ENCODE data around the gene FAM234B.

FAM234B gene

DNA sequence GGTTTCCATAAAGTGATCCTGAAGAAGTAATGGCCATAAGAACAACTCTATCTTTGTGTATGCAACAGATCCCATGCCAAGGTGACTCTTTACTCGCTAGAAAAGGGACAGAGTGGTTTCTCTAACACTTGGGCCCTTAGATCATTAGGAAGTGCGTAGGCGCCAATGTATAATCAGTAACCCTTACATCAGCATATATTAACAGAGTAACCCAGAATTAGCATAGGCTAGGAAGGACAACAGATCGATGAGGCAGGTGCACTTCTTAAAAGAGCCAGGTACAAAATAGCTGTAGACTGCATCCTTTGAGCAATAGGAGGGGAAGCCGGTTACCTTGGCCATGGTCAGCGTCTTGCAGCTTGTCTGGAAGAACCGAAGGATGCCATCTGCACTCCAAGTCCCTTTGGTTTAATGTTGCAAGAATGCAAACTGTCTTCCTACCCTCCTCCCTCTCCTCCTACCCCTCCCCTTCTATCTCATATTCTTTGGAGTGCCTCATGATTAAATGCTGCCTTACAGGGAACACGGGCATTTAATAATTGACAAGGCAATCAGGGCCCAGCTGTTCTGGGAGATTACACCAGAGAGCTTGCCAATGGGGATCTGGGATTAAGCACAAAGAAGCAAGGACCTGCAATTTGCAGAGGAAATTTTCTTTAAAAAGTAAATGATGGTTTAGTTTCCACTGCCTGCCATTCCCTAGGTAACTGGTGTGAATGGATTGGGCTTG lies 51.2 kb downstream of the FAM234B start:
- H3K4me1 Mint-ChIP-seq (ENCODE audit: low read depth) = peaks cover 83% of the 10 kb centered on the region
- H3K27me3 Mint-ChIP-seq = no peaks in the 10 kb centered on the region
- H3K27ac Mint-ChIP-seq = peak overlapping the region; percentile 90
- H3K36me3 Mint-ChIP-seq (ENCODE audit: low read depth) = no peaks in the 10 kb centered on the region
- H3K4me3 Mint-ChIP-seq = no peak overlapping the region
- intact Hi-C loops (cut with micrococcal nuclease) = loop anchor here (2.0 to 10.0 kb wide), 3 partner anchors 51 to 371 kb away; partner anchors contain the start of genes FAM234B and HEBP1
- H3K9me3 Mint-ChIP-seq = no peaks in the 10 kb centered on the region

DNA sequence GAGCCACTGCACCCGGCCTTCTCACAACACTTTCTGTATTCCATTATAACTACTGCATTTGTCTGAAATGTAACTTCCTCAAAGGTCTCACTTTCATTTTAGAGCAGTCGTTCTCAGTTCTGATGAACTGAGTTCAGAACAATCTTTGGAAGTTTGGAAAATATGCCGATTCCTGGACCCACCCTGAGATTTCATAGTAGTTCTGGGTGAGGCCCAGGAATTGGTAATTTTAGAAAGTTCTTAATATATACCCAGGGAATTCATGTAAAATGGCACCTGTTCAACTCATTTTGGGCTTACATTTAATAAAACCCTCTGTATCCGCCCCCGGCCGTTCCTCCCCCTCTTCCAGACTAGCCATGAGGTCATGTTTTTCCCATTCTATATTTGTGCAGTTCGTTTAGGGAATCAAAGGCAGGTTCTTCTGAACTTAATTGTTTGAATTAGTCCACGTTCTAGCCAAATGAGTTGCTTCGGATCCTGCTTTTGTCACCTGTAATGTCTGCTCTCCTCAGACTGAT lies 53.4 kb downstream of the FAM234B start:
- H3K4me1 Mint-ChIP-seq (ENCODE audit: low read depth) = peaks cover 85% of the 10 kb centered on the region
- H3K27me3 Mint-ChIP-seq = no peaks in the 10 kb centered on the region
- peak overlapping the region; percentile 94 for H3K27ac Mint-ChIP-seq
- H3K36me3 Mint-ChIP-seq (ENCODE audit: low read depth) = no peaks in the 10 kb centered on the region
- intact Hi-C loops (cut with micrococcal nuclease) = loop anchor here (1.0 to 10.0 kb wide), 3 partner anchors 53 to 373 kb away; partner anchors contain the start of gene FAM234B
- H3K9me3 Mint-ChIP-seq = no peaks in the 10 kb centered on the region
- H3K4me3 Mint-ChIP-seq = peak overlapping the region; percentile 69

DNA sequence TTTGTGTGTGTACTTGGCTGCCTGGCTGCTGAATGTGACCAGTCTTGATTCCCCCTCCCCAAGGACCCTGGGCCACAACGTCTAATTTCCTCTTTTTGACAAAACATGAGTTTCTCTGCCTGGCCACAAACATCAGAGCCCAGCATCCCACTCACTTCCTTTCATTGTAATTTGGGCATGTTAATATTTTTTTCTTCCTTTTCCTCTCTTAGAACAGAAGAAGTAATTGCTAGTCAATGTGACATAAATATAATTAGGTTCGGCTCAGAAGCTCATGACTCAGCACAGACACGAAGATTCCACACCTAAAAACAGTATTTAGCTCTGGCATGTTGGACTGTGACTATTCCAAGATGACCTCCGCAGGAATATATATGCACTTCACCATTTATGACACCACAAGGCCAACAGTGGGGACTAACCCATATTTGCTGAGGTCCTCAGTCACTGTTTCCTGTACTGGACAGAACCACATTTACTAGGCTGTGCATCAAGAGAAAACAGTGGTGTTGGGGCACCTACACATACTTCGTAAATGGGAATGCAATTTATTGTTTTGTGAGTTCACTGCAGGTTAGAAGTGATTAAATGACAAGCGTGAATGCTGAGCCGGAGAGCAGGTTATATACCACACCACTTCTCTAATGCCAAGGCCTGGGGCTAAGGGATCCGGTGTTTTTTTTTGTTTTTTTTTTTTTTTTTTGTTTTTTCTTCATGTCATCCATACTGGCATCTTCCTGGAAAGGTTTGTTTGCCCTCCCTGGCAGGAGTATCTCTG lies 55.1 kb downstream of the FAM234B start:
- intact Hi-C loops (cut with micrococcal nuclease) = loop anchor here (1.0 to 10.0 kb wide), 3 partner anchors 54 to 374 kb away; partner anchors contain the start of genes EMP1 and FAM234B
- Mint-ChIP-seq H3K27ac (peak overlapping the region; percentile 94), H3K4me3 (peak overlapping the region; percentile 13)

DNA sequence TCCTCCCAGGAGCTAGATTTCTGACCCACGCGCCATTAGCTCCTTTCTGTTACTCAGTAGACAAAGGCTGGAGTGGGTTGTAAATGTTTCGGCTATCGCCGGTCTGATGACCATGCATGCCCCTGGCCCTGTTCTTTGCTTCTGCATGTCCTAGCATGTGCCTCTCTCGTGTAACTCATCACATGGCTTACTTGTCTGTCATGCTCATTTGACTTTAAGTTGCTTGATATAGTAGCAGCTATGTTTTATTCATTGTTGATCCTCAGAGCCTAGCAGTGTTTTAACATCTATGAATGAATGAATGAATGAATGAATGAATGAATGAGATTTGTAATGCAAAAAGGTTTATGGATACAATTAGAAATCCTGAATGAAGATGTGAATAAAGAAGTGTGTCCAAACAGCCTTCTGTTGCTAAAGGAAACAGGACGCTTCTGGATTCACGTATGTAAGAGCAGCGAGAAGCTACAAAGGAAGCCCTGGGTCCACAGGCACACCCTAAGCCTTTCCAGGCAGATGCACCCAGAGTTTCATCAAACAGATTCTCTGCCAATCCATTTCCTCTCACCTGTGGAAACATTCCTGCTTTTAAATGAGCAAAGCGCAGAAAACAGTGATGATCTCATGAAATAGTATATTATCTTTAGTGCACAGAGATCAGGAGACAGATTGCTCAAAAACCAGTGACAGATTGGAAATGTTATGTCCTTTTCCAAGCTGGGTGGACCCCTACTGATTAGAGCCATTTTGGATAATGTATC lies 55.8 kb downstream of the FAM234B start:
- H3K4me3 Mint-ChIP-seq = no peak overlapping the region
- no peaks in the 10 kb centered on the region for H3K27me3 Mint-ChIP-seq
- peaks cover 83% of the 10 kb centered on the region for H3K4me1 Mint-ChIP-seq (ENCODE audit: low read depth)
- no peaks in the 10 kb centered on the region for H3K9me3 Mint-ChIP-seq
- no peaks in the 10 kb centered on the region for H3K36me3 Mint-ChIP-seq (ENCODE audit: low read depth)
- intact Hi-C loops (cut with micrococcal nuclease) = loop anchor here (1.0 to 10.0 kb wide), 3 partner anchors 55 to 375 kb away; partner anchors contain the start of genes EMP1 and FAM234B
- H3K27ac Mint-ChIP-seq = peak overlapping the region; percentile 94

More for the DNA sequence above, 55.1 kb downstream of the FAM234B start:
- no peaks in the 10 kb centered on the region for H3K9me3 Mint-ChIP-seq
- H3K36me3 Mint-ChIP-seq (ENCODE audit: low read depth) = no peaks in the 10 kb centered on the region
- H3K27me3 Mint-ChIP-seq = no peaks in the 10 kb centered on the region
- peaks cover 84% of the 10 kb centered on the region for H3K4me1 Mint-ChIP-seq (ENCODE audit: low read depth)

DNA sequence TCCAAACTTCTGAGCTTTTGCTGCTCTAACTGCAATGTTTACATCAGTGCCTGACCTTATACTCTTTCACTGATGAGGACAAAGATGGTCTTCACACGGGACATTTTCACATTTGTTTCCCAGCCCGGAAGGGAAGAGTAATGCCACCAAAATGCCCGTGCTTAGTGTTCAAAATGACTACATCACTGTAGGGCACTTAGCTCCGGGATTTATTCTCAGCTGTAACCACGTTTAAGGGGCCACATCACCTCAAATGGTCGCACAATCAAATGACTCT lies 56.4 kb downstream of the FAM234B start:
- H3K36me3 Mint-ChIP-seq (ENCODE audit: low read depth) = no peaks in the 10 kb centered on the region
- peak overlapping the region; percentile 94 for H3K27ac Mint-ChIP-seq
- peaks cover 78% of the 10 kb centered on the region for H3K4me1 Mint-ChIP-seq (ENCODE audit: low read depth)
- no peaks in the 10 kb centered on the region for H3K9me3 Mint-ChIP-seq
- intact Hi-C loops (cut with micrococcal nuclease) = no loop called here
- H3K4me3 Mint-ChIP-seq = peak overlapping the region; percentile 78
- no peaks in the 10 kb centered on the region for H3K27me3 Mint-ChIP-seq

DNA sequence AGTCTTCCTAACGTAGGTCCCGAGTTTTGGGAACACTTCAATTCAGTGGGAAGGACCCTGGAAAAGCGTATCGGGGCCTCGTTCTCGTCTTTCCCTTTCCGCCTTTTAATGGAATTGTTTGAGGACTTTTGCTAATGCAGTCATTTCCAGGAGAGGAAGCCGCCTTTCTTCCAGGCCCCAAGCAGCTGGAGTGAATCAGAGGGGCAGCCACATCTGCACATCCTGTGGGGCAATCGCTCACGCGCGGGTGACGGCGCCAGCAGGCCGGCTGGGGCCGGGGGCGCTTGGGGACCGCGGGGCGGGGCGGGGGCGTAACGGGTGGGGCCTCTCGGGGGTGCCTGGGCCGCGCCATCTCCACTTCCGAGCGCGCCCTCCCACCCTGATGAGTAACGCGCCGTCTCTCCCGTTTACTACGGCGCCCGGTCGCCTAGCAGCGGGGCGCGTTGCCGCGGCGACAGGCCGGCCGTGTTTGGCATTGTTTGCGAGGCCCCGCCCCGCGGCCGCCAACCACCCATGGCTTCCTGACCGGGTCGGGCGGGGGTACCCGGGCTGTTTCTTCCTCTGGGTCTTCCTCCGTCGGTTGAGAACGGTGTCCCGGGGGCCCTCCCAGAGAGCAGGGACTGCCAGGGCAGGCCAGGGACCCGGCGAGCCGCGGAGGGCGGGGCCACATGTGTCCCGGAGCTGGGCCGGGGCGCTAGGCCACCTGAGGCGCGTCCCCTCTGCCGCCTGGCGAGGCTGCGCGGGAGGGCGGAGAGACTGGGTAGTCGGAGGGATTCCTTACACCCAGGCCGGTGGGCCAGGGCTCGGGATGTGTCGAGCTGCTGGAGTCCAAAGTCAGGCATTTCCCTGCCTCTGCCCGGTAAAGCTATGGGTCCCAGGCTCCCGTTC lies 56.9 kb downstream of the FAM234B start:
- H3K9me3 Mint-ChIP-seq = no peaks in the 10 kb centered on the region
- H3K4me3 Mint-ChIP-seq = peak overlapping the region; percentile 78
- no peaks in the 10 kb centered on the region for H3K36me3 Mint-ChIP-seq (ENCODE audit: low read depth)
- H3K27me3 Mint-ChIP-seq = no peaks in the 10 kb centered on the region
- peak overlapping the region; percentile 94 for H3K27ac Mint-ChIP-seq
- H3K4me1 Mint-ChIP-seq (ENCODE audit: low read depth) = peaks cover 74% of the 10 kb centered on the region
- intact Hi-C loops (cut with micrococcal nuclease) = no loop called here

DNA sequence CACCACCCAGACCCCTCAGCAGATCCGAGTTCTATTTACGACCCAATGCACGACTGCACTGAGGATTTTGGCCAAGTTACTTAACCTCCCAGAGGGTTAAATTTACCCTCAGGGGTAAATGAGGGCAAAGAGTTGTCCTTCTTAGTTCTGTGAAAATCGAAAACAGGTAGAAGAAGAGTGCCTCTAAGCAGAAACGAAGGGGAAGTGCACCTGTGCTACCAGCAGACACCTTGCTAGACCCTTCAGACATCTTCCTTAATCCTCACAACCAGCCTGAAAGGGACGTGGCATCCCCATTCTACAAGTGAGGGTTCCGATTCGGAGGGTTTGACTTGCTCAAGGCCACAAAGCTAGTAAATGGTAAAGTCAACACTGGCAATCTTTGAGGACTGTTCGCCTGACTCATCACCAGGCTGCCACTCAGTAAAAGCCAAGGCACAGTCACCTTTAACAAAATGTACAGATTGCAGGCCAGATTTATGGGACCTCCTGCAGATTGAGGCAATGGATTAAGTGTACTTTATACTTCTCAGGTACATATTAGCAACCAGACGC lies 57.7 kb downstream of the FAM234B start:
- Mint-ChIP-seq H3K9me3 (no peaks in the 10 kb centered on the region), H3K4me3 (peak overlapping the region; percentile 78), H3K36me3 (ENCODE audit: low read depth) (no peaks in the 10 kb centered on the region), H3K4me1 (ENCODE audit: low read depth) (peaks cover 70% of the 10 kb centered on the region), H3K27ac (peak overlapping the region; percentile 94), H3K27me3 (no peaks in the 10 kb centered on the region)
- intact Hi-C loops (cut with micrococcal nuclease) = no loop called here

DNA sequence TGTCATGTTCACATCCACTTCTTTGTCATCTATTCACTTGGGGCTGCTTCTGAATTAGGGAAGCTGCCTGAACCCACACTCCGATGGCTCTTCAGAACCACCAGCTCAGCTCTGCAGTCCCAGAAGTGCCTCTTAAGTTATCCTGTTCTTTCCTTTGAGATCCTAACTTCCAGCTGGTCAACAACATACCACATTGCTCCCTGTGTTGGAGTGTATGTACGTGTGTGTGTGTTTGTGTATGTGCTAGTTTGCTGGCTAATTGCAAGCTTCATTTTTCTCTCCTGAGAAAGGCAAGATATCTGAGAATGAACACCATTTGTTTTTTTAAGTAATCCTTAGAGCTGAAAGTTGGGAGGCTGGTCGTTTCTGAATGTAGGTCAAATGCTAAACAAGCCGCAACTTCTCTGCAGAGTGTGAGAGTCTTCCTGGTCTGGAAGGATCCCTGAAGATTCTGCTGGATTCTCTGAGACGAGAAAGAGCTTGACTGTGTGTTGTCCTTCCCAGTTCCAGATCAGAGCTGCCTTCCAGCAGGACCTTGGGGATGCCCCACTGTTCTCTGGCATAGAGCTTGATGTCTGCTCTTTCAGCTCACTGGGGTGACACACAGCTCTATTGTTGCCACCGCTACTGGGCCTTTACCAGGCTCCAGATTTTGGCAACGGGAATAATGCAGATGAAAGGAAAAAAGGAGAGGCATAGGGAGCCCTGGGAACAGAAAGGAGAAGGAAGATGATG lies 58.4 kb downstream of the FAM234B start:
- H3K36me3 Mint-ChIP-seq (ENCODE audit: low read depth) = no peaks in the 10 kb centered on the region
- H3K27me3 Mint-ChIP-seq = no peaks in the 10 kb centered on the region
- peak overlapping the region; percentile 94 for H3K27ac Mint-ChIP-seq
- H3K4me3 Mint-ChIP-seq = peak overlapping the region; percentile 5
- H3K9me3 Mint-ChIP-seq = no peaks in the 10 kb centered on the region
- intact Hi-C loops (cut with micrococcal nuclease) = no loop called here
- peaks cover 64% of the 10 kb centered on the region for H3K4me1 Mint-ChIP-seq (ENCODE audit: low read depth)

DNA sequence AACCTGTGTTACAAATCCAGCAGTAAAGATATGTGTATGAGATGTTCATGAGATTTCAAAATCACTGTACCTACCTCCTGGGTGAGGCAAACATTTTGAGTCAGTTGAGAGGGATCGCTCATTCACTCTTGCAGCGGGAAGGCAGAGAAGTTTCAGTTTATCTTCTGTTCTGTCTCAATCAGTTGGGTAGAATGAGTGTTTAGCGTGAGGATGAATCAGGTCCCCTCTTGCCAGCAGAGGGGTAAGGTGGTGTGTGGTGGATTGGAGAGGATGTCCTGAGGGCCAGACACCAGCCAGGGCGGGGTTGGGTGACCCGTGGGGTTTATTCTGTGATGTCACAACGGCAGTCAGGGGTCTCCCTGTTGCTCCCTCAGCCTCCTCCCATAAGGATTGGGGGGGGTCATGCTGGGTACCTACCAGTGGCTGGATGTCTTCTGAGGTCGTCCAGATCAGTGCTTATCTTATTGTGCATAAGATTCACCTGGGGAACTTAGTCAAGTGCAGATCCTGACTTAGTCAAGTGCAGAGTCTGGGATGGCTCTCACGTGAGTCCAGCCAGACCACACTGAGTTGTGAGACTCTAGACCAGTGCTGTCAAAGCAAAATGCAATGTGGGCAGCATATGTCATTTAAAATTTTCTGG lies 59.3 kb downstream of the FAM234B start, which contains the start of gene GSG1:
Gene GSG1 (minus strand): TSS at position 277 of the 643 bp plus-strand sequence. CDS start 155 bp downstream, at position 122.
- Mint-ChIP-seq H3K36me3 (ENCODE audit: low read depth) (no peaks in the 10 kb centered on the region), H3K4me3 (no peak within 1 kb of the TSS), H3K27ac (peak within 1 kb of the TSS; percentile 94), H3K4me1 (ENCODE audit: low read depth) (peaks cover 57% of the 10 kb centered on the region), H3K9me3 (no peaks in the 10 kb centered on the region), H3K27me3 (no peaks in the 10 kb centered on the region)
- intact Hi-C loops (cut with micrococcal nuclease) = no loop called here

DNA sequence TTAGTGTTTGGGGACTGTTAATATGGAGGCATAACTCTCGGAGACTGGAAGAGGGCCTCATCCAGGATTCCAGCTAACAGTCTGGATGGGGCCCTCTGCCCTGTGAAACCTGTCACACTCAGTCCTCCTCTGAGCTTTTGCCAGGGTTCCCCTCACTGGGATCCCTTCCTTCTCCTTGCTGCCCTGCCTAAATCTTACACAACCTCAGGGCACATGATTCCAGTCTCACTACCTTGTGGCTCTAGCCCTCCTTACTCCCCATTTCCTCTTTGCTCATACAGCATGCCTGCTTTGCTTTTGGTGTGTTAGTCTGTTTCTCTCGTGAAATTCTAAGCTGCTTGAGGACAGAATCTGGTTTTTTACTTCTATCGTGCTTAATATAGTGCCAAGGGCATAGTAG lies 60.2 kb downstream of the FAM234B start:
- Mint-ChIP-seq H3K9me3 (no peaks in the 10 kb centered on the region), H3K4me1 (ENCODE audit: low read depth) (peaks cover 48% of the 10 kb centered on the region), H3K27ac (peak overlapping the region; percentile 76), H3K27me3 (no peaks in the 10 kb centered on the region), H3K36me3 (ENCODE audit: low read depth) (no peaks in the 10 kb centered on the region), H3K4me3 (no peak overlapping the region)
- intact Hi-C loops (cut with micrococcal nuclease) = no loop called here

DNA sequence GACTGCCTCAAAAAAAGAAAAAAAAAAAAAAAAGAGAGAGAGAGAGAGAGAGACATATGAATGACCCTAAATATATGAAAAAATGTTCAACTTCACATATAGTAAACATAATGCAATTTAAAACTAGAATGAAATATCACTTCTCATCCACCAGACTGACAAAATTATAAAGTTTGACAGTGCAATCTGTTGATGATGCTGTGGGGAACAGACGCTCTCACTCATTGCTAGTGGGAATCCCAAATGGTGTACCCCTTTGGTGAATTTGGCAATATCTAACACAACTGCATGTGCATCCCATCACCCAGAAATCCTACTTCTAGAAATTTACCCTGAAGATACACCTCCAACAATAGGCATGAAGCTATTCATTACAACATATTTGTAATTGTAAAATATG lies 61.6 kb downstream of the FAM234B start:
- intact Hi-C loops (cut with micrococcal nuclease) = no loop called here
- Mint-ChIP-seq H3K9me3 (no peaks in the 10 kb centered on the region), H3K27ac (no peak overlapping the region)

DNA sequence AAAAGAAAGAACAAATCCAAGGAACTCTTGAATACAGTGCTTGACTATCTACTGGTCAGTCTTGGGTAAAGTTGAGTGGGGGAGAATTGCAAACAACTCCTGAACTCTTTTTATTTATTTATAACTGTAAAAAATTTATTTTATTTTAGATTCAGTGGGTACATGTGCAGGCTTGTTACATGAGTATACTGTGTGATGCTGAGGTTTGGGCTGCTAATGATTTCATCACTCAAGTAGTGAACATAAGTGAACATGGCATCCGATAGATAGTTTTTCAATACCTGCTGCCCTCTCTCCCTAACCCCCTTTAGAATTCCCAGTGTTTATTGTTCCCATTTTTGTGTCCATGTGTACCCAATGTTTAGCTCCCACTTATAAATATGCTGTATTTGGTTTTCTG lies 62.5 kb downstream of the FAM234B start:
- Mint-ChIP-seq H3K36me3 (ENCODE audit: low read depth) (no peaks in the 10 kb centered on the region), H3K9me3 (peaks cover 1% of the 10 kb centered on the region), H3K27ac (no peak overlapping the region), H3K4me3 (no peak overlapping the region), H3K27me3 (no peaks in the 10 kb centered on the region), H3K4me1 (ENCODE audit: low read depth) (peaks cover 26% of the 10 kb centered on the region)
- intact Hi-C loops (cut with micrococcal nuclease) = no loop called here

More for the DNA sequence above, 61.6 kb downstream of the FAM234B start:
- H3K36me3 Mint-ChIP-seq (ENCODE audit: low read depth) = no peaks in the 10 kb centered on the region
- H3K4me3 Mint-ChIP-seq = no peak overlapping the region
- H3K4me1 Mint-ChIP-seq (ENCODE audit: low read depth) = peaks cover 35% of the 10 kb centered on the region
- no peaks in the 10 kb centered on the region for H3K27me3 Mint-ChIP-seq
